HL-60 (cell line): ENCODE measurements around the gene FBP1.

ENCODE experiments used
- CTCF ChIP-seq: IDR thresholded peaks from one replicate; pipeline ENCODE4 v1.5.1; 2011; ENCODE audit warnings: low read length, control low read depth, inconsistent platforms; ENCODE audit not compliant: insufficient read depth
- GABPA ChIP-seq: IDR thresholded peaks from 2 replicates; pipeline ENCODE4 v1.6.1; 2012; ENCODE audit warnings: low read depth
- POLR2AphosphoS5 ChIP-seq: IDR thresholded peaks from 2 replicates; pipeline ENCODE4 v1.6.1; 2012; ENCODE audit warnings: low read depth
- TF ChIP-seq, protein P1 (sequence below): IDR thresholded peaks from 2 replicates; pipeline ENCODE4 v1.6.1; 2012; ENCODE audit warnings: low read depth; ENCODE audit not compliant: insufficient replicate concordance

DNA sequence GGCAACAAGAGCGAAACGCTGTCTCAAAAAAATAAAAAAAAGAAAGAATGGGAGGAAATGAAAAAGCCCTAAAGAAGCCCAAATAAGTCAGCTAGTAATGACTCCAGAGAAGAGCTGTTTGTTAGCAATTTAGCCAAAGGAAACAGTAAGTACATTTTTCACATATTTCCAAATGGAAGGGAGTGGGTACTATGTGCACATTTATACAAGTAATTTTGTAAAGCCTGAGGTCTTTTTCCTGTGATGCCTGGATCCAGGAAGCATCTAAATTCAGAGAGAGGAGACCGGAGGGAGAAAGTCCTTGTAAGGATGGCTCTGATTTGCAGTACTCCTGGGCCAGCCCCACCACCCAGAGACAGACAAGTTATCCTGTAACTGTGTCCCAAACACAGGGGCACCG lies 14.7 kb downstream of the FBP1 start:
- no peak for TF ChIP-seq CTCF
- TF ChIP-seq, protein P1, sequence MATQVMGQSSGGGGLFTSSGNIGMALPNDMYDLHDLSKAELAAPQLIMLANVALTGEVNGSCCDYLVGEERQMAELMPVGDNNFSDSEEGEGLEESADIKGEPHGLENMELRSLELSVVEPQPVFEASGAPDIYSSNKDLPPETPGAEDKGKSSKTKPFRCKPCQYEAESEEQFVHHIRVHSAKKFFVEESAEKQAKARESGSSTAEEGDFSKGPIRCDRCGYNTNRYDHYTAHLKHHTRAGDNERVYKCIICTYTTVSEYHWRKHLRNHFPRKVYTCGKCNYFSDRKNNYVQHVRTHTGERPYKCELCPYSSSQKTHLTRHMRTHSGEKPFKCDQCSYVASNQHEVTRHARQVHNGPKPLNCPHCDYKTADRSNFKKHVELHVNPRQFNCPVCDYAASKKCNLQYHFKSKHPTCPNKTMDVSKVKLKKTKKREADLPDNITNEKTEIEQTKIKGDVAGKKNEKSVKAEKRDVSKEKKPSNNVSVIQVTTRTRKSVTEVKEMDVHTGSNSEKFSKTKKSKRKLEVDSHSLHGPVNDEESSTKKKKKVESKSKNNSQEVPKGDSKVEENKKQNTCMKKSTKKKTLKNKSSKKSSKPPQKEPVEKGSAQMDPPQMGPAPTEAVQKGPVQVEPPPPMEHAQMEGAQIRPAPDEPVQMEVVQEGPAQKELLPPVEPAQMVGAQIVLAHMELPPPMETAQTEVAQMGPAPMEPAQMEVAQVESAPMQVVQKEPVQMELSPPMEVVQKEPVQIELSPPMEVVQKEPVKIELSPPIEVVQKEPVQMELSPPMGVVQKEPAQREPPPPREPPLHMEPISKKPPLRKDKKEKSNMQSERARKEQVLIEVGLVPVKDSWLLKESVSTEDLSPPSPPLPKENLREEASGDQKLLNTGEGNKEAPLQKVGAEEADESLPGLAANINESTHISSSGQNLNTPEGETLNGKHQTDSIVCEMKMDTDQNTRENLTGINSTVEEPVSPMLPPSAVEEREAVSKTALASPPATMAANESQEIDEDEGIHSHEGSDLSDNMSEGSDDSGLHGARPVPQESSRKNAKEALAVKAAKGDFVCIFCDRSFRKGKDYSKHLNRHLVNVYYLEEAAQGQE = no peak
- TF ChIP-seq GABPA = no peak
- no peak for TF ChIP-seq POLR2AphosphoS5
